GM12878 (cell line): ENCODE measurements around the gene WSCD2. TPM values are rescaled to one million over a fixed set of nuclear protein-coding genes. Genes with fewer than 3 reads are reported as not detected.

Experiments used
- CEBPZ ChIP-seq: fragments of 150-350 bp; IDR thresholded peaks from 2 replicates; pipeline ENCODE4 v1.6.1; 2016; ENCODE audit warnings: low read depth, low read length
- CHD1 ChIP-seq: IDR thresholded peaks from 2 replicates; pipeline ENCODE4 v1.6.1; 2012; ENCODE audit warnings: low read depth, low read length, improper control_type of control experiment
- CHD4 ChIP-seq: fragments of 200-600 bp; sonication (generic); IDR thresholded peaks from 2 replicates; pipeline ENCODE4 v1.6.1; 2016; ENCODE audit warnings: mild to moderate bottlenecking
- CREB1 ChIP-seq: IDR thresholded peaks from 2 replicates; pipeline ENCODE4 v1.6.1; 2012; ENCODE audit warnings: low read depth, mild to moderate bottlenecking, inconsistent platforms
- ELK1 ChIP-seq: IDR thresholded peaks from 2 replicates; pipeline ENCODE4 v1.6.1; 2012; ENCODE audit warnings: low read depth, low read length, improper control_type of control experiment
- FOXK2 ChIP-seq: fragments of 450-650 bp; IDR thresholded peaks from 2 replicates; pipeline ENCODE4 v1.6.1; 2017; ENCODE audit warnings: mild to moderate bottlenecking, moderate library complexity
- HSF1 ChIP-seq: fragments of 150-350 bp; IDR thresholded peaks from 2 replicates; pipeline ENCODE4 v1.6.1; 2014; ENCODE audit warnings: mild to moderate bottlenecking, low read depth, low read length
- IRF5 ChIP-seq: fragments of 450-650 bp; IDR thresholded peaks from 2 replicates; pipeline ENCODE4 v1.6.1; 2017; ENCODE audit warnings: borderline replicate concordance
- LARP7 ChIP-seq: fragments of 450-650 bp; IDR thresholded peaks from 2 replicates; pipeline ENCODE4 v1.6.1; 2017; ENCODE audit warnings: mild to moderate bottlenecking
- MEF2B ChIP-seq: fragments of 450-650 bp; IDR thresholded peaks from 2 replicates; pipeline ENCODE4 v1.6.1; 2018; ENCODE audit warnings: mild to moderate bottlenecking, moderate library complexity; ENCODE audit not compliant: partially characterized antibody, poor library complexity, severe bottlenecking
- NFYA ChIP-seq: IDR thresholded peaks from 2 replicates; pipeline ENCODE4 v1.6.1; 2011; ENCODE audit warnings: low read depth, mild to moderate bottlenecking, low read length, improper control_type of control experiment, borderline replicate concordance
- PAX5 ChIP-seq: IDR thresholded peaks from 2 replicates; pipeline ENCODE4 v1.6.1; 2011; ENCODE audit warnings: low read depth, low read length, borderline replicate concordance
- PAX8 ChIP-seq: fragments of 450-650 bp; IDR thresholded peaks from 2 replicates; pipeline ENCODE4 v1.6.1; 2017; ENCODE audit warnings: mild to moderate bottlenecking, moderate library complexity
- POU2F2 ChIP-seq: IDR thresholded peaks from 3 replicates; pipeline ENCODE4 v1.6.1; 2011; ENCODE audit warnings: low read depth, mild to moderate bottlenecking, low read length, borderline replicate concordance
- ZBTB11 ChIP-seq: fragments of 450-650 bp; formaldehyde crosslinking; IDR thresholded peaks from 2 replicates; pipeline ENCODE4 v1.5.0; 2022; ENCODE audit warnings: mild to moderate bottlenecking, missing genetic modification characterization
- ZNF217 ChIP-seq: fragments of 450-650 bp; IDR thresholded peaks from 2 replicates; pipeline ENCODE4 v1.6.1; 2017; ENCODE audit warnings: antibody characterized with exemption, mild to moderate bottlenecking
- ZNF384 ChIP-seq: IDR thresholded peaks from 2 replicates; pipeline ENCODE4 v1.6.1; 2012; ENCODE audit warnings: low read depth, mild to moderate bottlenecking, low read length, improper control_type of control experiment, borderline replicate concordance
- polyA plus RNA-seq, 11 experiments: library from polyadenylated mRNA; depleted of rRNA in 4 of 11; unstranded in 6 of 11; stranded (reverse) in 5 of 11; fragments of >200 nt; fragmentation: Nextera tagmentation in 4 of 11; fragmentation: Illumina TruSeq in 1 of 11; extraction: Ambion mirVana in 4 of 11; extraction: Trizol in 1 of 11; gene quantifications; 1 replicate in 1 of 11; 2 replicates in 10 of 11; pipeline versions ENCODE4 v1.2.1 to v1.2.3, GENCODE V29; 2011 to 2016; ENCODE audit warnings: inconsistent platforms in 2 of 11, missing spikeins in 2 of 11, low read depth in 1 of 11
- total RNA-seq, 4 experiments: library from RNA; depleted of rRNA in 3 of 4; stranded (reverse); fragments of >200 nt in 3 of 4; fragmentation: Illumina TruSeq in 1 of 4; extraction: Trizol in 1 of 4; gene quantifications; 2 replicates each; pipeline versions ENCODE4 v1.2.1 to v1.2.3, GENCODE V29; 2013 to 2021

WSCD2 gene
- total and polyA plus RNA-seq, 10 of the 15 experiments (the other 5 are each of a cell fraction or from before 2014, with no cell fraction given): 0.41 TPM; not detected in 9

- no peak for TF ChIP-seq HSF1
- no peak for TF ChIP-seq CREB1
- TF ChIP-seq ZNF384: no peak
- no peak for TF ChIP-seq LARP7
- no peak for TF ChIP-seq ZBTB11 (CRISPR knock-in tag)
- no peak for TF ChIP-seq FOXK2
- TF ChIP-seq CEBPZ: no peak
- TF ChIP-seq PAX8: no peak
- TF ChIP-seq NFYA: no peak
- no peak for TF ChIP-seq CHD1
- TF ChIP-seq IRF5: no peak
- no peak for TF ChIP-seq POU2F2
- TF ChIP-seq ELK1: no peak
- TF ChIP-seq CHD4: no peak
- TF ChIP-seq PAX5: no peak
- no peak for TF ChIP-seq MEF2B
- TF ChIP-seq ZNF217: no peak
Measured at GRCh38 chr12:108182096-108182495, 53.0 kb downstream of the WSCD2 start (continued).
